HFF-Myc (cell line): Measurements from ENCODE around the gene DCAF6.

Experiments used
- DNase-seq: peaks from one replicate; pipeline ENCODE4 v3.0.0-alpha.2; 2011; ENCODE audit warnings: low read depth; ENCODE audit errors: extremely low read depth
- H3K4me3 ChIP-seq: replicated peaks from 2 replicates; pipeline ENCODE4 v1.5.1; 2011; ENCODE audit warnings: low read depth, mild to moderate bottlenecking, control low read depth, low read length
- TF ChIP-seq, protein P1 (sequence below): IDR thresholded peaks from 2 replicates; pipeline ENCODE4 v1.5.1; 2012; ENCODE audit warnings: mild to moderate bottlenecking, low read depth, low read length, control low read depth; ENCODE audit errors: missing control alignments

DCAF6 gene

DNA sequence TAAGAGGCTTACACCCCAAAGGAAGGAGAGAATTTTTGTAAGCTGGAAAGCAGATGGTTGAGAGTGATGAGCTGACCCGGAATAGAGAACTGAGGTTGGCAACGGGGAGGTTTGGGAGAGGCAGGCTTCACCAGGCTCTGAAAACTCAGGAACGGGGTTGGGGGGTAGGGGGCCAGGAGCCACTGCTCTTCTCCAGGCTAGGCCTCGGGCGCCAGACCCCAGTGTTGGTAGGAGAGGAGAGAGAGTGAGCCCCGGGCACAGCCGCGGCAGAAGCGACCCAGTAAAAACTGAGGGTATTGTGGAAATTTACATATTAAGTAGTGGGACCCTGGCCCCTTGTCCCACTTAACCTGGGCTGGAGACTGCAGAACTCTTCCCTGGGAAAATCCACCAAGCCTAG, 154.6 kb downstream of the DCAF6 start:
- H3K4me3 ChIP-seq, result no peak overlapping the region
- no peak for DNase-seq
- TF ChIP-seq, protein P1, sequence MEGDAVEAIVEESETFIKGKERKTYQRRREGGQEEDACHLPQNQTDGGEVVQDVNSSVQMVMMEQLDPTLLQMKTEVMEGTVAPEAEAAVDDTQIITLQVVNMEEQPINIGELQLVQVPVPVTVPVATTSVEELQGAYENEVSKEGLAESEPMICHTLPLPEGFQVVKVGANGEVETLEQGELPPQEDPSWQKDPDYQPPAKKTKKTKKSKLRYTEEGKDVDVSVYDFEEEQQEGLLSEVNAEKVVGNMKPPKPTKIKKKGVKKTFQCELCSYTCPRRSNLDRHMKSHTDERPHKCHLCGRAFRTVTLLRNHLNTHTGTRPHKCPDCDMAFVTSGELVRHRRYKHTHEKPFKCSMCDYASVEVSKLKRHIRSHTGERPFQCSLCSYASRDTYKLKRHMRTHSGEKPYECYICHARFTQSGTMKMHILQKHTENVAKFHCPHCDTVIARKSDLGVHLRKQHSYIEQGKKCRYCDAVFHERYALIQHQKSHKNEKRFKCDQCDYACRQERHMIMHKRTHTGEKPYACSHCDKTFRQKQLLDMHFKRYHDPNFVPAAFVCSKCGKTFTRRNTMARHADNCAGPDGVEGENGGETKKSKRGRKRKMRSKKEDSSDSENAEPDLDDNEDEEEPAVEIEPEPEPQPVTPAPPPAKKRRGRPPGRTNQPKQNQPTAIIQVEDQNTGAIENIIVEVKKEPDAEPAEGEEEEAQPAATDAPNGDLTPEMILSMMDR, result no peak

DNA sequence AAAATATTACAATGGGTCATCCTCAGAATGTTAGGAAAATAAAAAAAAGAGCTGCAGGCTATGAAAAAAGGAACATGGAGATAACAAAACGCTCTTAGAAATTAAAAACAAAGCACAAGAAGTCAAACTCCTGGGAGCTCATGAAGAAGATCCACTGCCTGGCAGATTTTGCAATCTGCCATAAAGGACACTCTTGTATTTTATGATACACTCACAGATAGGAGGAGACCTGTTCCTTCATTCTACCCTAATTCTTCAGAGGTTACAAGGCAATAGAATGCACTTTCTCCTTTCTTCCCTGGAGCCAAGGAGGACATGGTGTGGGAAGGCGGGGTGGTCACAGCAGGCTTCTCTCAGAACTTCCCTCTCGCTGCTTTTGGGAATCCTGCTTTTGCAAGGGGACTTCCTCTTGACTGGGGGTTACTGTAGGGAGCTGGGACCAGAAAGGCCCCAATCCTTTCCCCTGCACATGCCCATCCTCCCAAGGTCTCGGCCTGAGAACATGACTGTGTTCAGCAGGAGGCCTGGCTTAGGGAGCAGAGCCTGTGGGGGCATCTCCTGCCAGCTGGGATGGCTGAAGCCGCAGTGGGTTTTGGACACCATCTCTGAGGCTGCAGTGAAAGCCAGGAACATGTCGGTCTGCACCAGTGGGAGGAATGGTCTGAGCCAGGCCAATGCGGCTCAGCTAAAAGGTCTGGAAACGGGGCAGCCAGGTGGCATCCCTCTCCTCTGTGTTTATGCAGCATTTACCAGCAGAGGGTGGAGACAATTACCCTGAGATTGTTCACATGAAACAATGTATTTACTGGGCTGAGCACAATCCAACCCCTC, 155.5 kb downstream of the DCAF6 start:
- DNase-seq, result no peak
- TF ChIP-seq, protein P1, result no peak
- H3K4me3 ChIP-seq, result no peak overlapping the region

DNA sequence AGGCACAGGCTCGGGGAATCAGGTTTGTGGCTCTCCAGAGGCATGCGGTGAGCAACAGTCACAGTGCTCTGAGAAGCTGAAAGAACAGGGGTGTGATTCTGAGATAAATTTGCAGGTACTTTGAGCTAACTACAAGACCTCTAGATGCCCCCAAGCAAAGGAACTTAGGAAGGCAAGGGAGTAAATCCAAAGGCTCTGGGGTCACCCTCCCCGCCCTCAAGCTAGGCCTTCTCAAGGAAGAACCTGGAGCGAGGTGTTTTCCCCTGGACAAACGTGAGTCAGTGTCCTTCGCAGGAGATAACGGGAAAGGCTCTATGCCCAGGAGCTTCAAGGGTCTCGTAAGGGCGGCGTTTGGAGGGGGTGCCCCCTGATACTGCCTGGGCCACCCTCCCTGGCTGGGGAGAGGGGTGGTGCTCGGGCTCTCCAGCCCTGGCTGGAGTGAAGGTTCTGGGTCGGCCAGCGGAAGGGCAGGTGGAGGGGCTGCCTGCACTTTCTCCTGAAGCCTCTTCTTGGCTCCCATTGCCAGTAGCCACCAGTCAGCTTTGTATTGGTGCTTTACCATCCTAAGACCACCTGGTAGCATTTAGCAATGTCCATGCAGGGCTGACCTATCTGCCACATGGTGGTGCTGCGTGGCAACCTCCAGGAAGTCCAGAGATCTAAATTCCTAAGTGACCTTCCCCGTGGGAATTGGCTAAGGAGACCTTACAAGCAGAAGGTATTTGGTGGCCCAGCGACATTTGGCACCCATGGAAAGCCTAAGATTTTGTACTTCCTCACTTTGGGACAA, 156.3 kb downstream of the DCAF6 start:
- TF ChIP-seq, protein P1, result peak; percentile 10
- no peak overlapping the region for H3K4me3 ChIP-seq
- DNase-seq, result no peak

DNA sequence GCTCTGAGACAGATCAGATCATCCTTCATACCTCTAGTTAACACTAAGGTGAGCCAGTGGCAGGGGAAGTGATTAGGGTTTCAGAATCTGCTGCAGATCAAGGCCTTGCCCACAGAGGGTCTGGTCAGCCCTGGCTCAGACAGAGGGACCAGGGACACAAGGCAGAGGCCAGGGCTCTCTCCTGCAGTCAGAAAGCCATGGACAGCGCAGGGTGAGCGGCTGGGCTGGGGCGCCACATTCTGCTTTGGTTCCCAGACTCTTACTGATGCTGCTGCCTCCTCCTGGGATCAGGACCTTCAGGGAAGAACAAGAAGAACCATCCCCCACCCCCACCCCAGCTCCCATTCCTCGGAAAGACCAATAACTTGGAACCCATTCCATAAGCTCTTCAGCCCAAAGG, 157.1 kb downstream of the DCAF6 start:
- no peak for DNase-seq
- TF ChIP-seq, protein P1, result no peak
- H3K4me3 ChIP-seq, result no peak overlapping the region

DNA sequence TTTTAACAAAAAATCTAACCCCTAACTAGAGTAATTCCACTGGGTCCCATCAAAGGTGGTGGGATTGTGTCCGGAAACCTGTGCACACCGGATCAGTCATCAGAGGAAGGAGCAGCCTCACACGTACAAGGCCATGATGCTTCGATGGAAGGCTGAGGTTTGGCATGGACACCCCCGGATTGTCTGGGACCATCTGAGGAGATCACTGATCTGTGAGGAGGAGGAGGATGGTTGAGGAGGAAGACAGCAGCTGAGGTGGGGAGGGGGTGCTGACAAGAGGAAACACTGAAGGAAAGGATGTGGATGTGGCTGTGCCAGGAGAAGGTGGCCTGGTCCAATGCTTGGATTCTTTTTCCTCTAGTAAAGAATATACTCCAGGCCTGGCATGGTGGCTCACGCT, 159.0 kb downstream of the DCAF6 start:
- no peak for DNase-seq
- TF ChIP-seq, protein P1, result no peak
- H3K4me3 ChIP-seq, result no peak overlapping the region

DNA sequence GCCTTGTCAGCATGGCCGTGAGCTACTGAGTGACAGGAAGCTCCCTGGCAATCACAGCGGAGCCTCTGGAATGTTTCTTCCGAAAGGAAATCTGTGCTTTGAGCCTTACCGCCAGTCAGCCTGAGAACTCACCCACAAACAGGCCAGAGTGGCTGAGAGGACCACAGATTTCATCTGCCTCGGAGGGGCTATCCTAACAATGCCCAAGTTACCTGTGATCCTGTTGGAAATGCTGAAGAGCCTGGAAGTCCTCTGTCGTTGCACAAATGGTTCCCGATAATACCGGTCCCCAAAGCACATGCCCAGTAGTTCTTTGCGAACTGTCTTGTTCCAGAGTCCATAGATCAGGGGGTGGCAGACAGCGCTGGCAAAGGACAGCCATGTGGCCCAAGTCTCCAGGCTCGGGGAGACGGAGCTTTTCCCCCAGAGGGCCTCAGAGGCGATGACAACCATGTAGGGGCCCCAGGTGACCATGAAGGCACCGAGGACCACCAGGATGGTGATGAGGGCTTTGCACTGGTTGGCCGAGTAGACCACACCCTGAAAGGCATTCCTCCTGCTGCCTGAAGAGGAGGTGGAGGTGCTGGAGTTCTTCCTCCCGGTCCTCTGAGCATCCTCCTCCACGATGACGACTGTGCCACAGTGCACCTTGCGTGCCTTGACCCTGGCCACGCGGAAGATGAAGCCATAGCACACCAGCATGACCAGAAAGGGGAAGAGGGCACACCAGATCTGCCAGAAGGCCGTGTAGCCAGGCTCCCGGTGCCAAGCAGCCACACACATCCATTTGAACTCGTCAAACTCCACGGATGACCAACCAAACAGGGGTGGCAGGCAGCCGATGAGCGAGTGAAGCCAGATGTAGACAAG, 160.0 kb downstream of the DCAF6 start:
- DNase-seq, result no peak
- TF ChIP-seq, protein P1, result no peak
- no peak overlapping the region for H3K4me3 ChIP-seq
